Fibroblast of villous mesenchyme (primary cell): Measurements from ENCODE around the gene ANTKMT. TPM values are rescaled to one million over a fixed set of nuclear protein-coding genes. Genes with fewer than 3 reads are reported as not detected.
"Not testable (repeated sequence)": the region's sequence is repeated elsewhere in the genome, so short reads cannot be mapped to it uniquely, and the experiment has no call there.

Experiments used
- DNase-seq: peaks from one replicate; pipeline ENCODE4 v3.0.0-alpha.2; 2010; ENCODE audit warnings: low read depth
- H3K4me3 ChIP-seq: 2 replicates; pipeline ENCODE4 v1.5.1; 2011; ENCODE audit warnings: low read depth, mild to moderate bottlenecking, low read length
- total RNA-seq: library from RNA; depleted of rRNA; stranded (reverse); fragments of >200 nt; gene quantifications from 2 replicates; pipeline ENCODE4 v1.2.3, GENCODE V29; 2012
- TF ChIP-seq, protein P1 (sequence below): IDR thresholded peaks from 2 replicates; pipeline ENCODE4 v1.5.1; 2012; ENCODE audit warnings: low read depth, mild to moderate bottlenecking, low read length; ENCODE audit not compliant: insufficient read depth

The ANTKMT gene
- total RNA-seq, 1 donor: 19.4 TPM

GRCh38 chr16:736936-737481, 16.1 kb downstream of the ANTKMT start:
- no peak overlapping the region for H3K4me3 ChIP-seq
- DNase-seq: no peak
- TF ChIP-seq, protein P1, sequence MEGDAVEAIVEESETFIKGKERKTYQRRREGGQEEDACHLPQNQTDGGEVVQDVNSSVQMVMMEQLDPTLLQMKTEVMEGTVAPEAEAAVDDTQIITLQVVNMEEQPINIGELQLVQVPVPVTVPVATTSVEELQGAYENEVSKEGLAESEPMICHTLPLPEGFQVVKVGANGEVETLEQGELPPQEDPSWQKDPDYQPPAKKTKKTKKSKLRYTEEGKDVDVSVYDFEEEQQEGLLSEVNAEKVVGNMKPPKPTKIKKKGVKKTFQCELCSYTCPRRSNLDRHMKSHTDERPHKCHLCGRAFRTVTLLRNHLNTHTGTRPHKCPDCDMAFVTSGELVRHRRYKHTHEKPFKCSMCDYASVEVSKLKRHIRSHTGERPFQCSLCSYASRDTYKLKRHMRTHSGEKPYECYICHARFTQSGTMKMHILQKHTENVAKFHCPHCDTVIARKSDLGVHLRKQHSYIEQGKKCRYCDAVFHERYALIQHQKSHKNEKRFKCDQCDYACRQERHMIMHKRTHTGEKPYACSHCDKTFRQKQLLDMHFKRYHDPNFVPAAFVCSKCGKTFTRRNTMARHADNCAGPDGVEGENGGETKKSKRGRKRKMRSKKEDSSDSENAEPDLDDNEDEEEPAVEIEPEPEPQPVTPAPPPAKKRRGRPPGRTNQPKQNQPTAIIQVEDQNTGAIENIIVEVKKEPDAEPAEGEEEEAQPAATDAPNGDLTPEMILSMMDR: no peak

GRCh38 chr16:739560-740458, 18.9 kb downstream of the ANTKMT start:
- DNase-seq: no peak
- H3K4me3 ChIP-seq: peak overlapping the region; percentile 84
- TF ChIP-seq, protein P1: no peak

- H3K4me3 ChIP-seq: peak overlapping the region; percentile 84
- no peak for DNase-seq
- TF ChIP-seq, protein P1: no peak
Observed at GRCh38 chr16:740459-740763, 19.5 kb downstream of the ANTKMT start.

DNA sequence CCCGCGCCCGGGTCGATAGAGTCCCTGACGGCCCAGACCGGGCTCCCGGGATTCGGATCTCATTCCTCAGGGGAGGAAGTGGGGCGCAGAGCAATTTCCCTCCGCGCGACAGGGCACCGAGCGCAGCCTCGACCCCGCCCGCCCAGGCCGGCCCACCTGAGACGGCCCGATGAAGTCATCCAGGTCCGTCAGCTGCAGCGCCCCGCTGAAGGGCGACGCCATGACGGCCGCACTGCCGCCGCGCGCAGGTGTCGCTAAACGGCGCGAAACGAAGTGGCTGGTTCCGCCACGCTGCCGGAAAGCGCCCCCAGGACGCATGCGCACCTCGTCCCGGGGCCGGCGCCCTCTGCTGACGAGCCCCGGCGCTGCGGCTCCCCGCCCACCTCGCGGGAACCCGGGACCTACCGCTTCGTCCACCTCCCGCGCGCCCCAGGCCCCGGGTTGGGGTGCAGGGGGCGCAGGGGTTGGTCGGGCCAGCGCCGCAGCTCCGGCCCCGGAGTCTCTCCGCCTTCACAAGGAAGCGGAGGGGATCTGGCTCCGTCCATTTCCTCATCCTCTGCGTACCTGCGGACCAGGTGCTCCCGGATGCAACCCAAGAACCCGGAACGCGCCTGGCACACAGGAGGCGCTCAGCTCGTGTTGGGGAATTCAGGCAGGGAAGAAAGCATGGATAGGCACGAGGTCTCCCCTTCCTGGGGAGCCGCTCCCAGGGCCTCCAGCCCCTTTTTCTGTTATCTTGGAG, 20.0 kb downstream of the ANTKMT start, which contains the start of gene CIAO3:
TSS of gene CIAO3 (minus strand) at position 234 of the 742 bp plus-strand sequence. CDS start at position 222, 12 bp downstream.
- TF ChIP-seq, protein P1: peak; percentile 80
- peak; percentile 89 for DNase-seq
- peak within 1 kb of the TSS; percentile 84 for H3K4me3 ChIP-seq

GRCh38 chr16:741986-742629, 21.2 kb downstream of the ANTKMT start:
- no peak overlapping the region for H3K4me3 ChIP-seq
- no peak for DNase-seq
- TF ChIP-seq, protein P1: no peak

GRCh38 chr16:742894-743293, 21.9 kb downstream of the ANTKMT start:
- not testable (repeated sequence) for DNase-seq, H3K4me3 ChIP-seq
